Glomerular visceral epithelial cell (primary cell): ENCODE data around the gene NXN.
"Not testable (repeated sequence)": the region's sequence is repeated elsewhere in the genome, so short reads cannot be mapped to it uniquely, and the experiment has no call there.

ENCODE experiments used
- DNase-seq: peaks from one replicate; pipeline ENCODE4 v3.0.0-alpha.2; 2016; ENCODE audit errors: extremely low spot score

Gene NXN

DNA sequence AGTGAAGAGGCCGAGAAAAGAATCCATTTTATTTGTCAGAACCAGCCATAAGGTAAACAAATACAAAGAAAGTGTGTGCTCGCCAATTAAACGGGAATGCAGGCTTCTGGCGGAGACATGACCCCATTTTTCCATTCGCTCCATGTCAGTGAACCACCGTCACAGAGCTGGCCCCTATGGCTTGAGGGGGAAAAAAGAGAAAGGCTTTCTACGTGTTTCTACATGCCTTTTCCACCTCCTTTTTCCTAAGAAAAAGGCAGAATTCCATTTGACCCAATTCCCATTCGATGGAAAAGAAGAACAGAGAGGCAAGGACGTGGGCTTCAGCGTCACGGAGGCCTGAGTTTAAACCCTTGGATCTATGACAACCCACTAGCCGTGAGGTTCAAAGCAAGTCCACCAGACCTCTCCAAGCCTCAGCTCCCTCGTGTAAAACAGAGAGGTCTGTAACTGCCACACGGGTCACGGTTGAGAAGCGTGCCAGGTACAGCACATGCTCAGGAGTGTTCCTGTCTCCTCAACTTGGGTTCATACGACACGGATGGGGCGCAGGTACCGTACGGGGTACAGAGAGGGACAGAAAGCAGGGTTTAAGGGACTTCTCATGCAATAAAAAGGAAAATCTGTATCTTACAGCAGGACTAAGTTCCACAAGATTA, 91.9 kb downstream of the NXN start:
- DNase-seq: no peak

DNA sequence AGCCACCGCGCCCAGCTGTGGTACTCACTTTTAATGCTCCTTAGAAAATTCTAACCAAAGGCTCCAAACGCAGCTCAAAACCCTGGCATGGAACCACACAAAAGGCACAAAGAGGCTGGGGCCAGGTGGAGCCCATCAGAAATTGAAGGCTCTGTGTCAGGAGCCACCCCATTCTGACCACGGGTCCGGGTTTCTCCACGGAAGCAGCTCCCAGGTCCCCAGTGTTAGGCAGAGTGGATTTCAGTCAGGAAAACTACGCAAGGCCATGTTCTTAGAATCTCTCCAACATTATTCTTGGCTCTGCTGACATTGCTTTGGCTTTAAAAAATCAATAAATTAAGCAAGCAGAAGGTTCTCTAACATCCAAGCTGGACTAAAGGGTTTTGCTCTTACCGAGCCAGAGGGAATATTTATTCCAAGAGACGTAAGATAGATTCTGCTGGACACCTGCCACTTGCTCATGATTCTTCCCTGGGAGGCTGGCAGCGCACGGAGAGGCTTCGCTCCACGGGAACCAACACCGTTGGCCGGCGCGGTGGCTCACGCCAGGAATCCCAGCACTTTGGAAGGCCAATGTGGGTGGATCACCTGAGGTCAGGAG, 93.5 kb downstream of the NXN start:
- DNase-seq: no peak

DNA sequence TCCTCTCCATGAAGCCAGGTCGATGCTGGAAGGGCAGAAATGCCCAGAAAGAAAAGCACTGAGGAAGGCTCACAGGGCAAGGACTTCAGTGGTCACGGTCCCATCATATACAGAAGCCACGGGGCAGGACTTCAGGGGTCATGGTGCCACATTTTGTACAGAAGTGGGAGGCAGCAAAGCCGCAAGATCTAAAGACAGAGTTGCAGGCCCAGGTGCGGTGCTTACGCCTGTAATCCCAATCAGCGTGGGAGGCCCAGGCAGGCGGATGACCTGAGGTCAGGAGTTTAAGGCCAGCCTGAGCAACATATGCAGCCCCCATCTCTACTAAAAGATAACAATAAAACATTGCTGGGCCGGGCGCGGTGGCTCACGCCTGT, 96.0 kb downstream of the NXN start:
- DNase-seq: no peak

DNA sequence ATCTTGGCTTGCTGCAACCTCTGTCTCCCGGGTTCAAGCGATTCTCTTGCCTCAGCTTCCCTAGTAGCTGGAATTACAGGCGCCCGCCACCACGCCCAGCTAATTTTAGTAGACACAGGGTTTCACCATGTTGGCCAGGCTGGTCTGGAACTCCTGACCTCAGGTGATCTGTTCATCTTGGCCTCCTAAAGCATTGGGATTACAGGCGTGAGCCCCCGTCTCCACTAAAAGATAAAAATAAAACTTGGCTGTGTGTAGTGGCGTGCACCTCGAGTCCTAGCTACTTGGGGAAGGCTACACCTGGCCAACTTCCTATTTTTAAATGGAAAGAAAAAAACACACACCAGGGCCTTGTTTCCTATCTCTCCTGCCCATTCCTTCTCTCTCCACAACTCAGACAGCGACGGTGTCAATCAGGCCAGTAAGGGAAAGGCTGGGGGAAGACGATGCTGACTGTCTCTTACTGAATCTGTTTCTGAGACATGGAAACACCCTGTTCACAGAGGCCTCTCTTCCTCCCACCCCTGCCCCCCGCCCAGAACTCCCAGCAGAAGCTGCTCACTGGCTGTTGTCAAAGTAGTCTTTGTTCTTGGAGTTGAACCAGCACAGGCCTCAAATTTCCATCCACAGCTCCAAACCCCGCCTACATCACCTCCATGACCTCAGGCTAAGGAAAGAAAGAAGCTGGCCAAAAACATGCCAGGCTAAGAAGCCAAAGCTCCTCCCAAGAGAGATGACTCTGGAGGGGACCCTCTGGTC, 96.6 kb downstream of the NXN start:
- DNase-seq: no peak

DNA sequence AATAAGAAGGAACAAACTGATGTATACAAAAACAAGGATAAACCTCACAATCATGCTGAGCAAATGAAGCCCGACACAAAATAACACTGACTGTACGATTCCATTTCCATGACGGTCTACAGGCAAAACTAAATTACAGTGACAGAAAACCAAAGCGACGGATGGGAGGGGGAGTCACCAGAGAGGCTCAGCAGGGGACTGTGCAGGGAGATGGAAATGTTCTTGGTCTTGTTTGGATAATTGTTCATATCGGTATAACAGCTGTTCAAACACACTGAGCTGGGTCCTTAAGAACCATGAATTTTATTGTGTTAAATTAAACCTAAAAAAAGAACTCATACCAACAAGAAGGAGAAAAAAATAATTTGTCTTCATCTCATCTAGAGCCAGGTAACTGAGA, 97.8 kb downstream of the NXN start:
- no peak for DNase-seq

DNA sequence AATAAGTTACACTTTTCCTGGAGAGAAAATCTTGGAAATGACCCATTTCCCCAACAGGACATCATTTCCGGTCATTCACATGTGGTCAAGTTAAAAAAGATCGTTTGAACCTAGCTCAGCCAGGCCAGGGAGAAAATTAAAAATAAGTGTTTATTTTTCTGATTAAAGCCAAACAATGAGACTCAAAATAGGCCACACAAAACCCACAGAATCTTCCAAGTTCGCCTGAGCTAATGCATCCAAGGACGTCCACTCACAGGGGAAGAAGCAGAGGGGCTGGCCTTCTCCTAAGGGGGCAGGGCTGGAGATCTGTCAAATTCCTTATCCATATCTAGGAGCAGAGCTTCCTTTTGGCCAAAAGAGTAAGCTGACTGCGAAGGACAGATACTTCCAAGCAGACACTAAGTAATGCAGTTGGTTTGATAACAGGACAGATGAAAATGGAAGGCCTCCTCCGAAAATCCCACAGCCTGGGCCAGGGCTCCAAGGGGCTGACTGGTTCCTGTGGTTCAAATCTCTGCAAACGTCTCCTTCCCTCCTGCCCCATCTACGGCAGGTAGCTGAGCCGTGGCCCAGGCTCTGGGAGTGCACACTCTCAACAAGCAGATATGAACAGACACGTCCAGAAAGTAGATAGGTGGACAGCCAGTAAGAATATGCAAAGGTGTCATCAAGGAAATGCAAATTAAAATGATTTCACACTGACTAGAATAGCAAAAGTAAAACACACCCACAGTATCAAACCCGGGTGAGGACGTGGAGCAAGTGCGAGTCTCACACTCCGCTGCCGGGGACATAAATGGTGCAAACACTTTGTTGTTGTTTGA, 98.9 kb downstream of the NXN start:
- DNase-seq: peak; percentile 41

DNA sequence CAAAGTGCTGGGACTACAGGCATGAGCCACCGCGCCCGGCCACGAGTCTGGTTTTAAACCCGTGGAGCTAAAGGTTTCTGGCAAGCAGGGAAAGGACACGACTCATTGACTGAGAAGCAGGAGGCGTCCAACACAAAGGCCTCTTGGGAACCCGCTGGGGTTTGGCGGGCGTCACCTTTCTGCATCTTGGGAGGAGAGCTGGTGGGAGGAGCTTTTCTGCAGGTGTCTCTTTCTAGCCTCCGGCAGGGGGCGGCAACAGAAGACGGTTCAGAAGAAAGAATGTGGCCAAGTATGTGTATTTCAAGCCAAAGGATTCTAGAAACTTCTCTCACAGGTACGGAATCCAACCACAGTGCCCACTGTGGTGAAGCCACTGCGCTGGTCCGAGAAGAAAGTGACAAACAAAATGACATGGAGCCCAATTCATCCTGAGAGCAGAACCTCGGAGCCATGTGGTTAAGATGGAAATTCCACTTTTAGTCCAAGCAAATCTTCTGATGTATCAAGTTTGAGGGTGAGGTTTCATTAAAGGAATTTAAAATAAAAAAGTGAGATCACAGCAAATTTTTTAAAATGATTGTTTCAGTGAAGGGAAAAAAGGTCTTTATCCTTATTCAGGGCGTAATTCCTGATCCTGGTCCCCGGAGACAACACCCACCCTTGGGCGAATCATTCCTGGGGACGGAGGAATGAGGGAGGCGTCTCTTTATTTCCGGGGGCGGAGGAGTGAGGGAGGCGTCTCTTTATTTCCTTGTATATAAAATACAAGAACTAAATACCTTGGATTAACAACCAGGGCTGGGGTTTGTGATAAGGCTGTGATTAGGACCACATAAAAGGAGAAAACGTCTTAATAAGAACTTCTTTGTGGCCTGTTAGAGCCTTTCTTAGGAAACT, 99.8 kb downstream of the NXN start:
- DNase-seq: peak; percentile 98

DNA sequence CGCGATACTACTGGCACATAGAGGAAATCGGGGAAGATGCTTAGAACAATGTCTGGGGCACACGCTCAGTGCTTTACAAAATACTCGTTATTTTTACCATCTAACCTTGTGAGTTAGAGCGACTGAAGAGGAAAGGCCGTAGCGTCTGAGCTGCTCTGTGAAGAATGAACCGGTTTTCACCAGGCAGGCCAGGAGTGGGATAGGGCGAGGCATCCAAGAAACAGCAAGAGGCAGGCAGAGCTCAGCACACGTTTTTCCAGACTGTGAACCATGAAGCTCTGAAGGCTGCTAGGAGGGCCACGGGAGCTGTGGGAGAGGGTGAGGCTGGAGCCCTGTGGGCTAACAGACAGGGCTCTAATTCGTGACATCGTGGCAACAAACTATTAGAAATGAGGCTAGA, 101.9 kb downstream of the NXN start:
- DNase-seq: no peak

DNA sequence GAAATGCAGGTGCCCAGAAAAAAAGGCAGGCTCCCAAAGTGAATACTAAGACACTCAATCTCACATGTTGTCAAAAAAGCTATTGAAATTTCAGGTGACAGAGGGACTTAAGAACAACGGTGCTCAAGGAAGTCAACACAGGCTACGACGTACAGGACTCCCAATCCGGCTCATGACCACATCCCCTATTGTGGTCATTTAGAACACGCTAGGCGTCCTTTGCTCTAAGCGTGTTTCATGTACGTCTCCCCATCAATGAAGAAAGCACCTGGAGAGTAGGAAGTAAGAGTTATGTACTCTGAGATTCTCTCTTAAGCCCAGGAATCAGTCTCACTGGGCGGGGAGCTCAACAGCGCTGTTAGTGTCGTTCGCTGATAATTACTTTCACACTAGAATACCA, 103.3 kb downstream of the NXN start:
- no peak for DNase-seq

DNA sequence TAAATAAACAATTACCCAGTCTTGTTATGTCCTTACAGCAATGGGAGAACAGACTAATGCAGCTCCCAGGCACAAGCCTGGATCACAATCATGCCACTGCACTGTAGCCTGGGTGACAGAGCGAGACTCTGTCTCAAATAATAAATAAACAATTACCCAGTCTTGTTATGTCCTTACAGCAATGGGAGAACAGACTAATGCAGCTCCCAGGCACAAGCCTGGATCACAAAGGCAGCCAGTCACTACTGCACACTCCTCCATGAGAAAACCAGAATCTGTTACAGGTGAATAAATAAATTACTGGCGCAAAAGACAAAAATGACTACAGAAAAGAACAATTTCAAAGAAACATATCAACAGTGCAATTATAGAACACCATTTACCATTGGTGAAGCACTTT, 105.0 kb downstream of the NXN start:
- DNase-seq: not testable (repeated sequence)

DNA sequence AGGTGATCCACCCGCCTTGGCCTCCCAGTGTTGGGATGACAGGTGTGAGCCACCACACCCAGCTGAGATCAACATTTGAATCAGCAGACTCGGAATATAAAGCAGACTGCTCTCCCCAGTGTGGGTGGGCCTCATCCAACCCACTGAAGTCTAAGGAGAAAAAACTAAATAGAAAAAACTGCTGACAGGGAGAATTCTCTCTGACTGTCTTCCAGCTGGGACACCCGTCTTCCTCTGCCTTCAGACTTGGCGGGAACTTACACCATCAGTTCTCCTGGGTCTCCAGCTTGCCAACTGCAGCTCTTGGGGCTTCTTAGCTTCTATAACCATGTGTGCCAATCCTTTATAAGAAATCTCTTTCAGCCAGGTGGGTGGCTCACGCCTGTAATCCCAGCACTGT, 106.7 kb downstream of the NXN start:
- DNase-seq: no peak

DNA sequence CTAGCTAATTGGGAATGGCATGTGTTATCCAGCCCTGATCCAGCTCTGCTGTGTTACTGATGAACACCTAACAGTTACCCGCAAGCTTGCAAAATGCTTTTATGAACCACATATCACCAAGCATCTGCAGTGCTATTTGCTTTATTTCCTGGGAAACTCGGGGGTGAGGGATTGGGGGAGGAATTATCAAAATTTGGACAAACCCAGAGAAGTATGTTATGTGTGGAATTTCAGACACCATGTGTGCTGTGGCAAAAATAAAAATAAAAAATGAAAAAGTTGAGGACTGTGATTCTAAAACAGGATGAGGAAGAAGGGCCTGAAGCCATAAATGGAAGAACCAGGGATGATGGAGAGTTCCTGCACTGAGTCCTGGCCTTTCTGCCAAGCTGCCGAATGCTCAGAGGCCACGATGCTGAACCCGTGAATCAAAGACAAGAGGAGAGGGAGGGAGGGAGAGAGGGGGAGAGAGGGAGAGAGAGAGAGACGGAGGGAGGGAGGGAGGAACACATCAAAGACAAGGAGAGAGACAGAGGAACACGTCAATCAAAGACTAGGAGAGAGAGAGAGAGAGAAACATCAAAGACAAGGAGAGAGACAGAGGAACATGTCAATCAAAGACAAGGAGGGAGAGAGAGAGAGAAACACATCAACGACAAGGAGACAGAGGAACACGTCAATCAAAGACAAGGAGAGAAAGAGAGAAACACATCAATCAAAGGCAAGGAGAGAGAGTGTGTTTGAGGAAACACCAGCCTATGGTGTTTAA, 107.6 kb downstream of the NXN start:
- DNase-seq: no peak

DNA sequence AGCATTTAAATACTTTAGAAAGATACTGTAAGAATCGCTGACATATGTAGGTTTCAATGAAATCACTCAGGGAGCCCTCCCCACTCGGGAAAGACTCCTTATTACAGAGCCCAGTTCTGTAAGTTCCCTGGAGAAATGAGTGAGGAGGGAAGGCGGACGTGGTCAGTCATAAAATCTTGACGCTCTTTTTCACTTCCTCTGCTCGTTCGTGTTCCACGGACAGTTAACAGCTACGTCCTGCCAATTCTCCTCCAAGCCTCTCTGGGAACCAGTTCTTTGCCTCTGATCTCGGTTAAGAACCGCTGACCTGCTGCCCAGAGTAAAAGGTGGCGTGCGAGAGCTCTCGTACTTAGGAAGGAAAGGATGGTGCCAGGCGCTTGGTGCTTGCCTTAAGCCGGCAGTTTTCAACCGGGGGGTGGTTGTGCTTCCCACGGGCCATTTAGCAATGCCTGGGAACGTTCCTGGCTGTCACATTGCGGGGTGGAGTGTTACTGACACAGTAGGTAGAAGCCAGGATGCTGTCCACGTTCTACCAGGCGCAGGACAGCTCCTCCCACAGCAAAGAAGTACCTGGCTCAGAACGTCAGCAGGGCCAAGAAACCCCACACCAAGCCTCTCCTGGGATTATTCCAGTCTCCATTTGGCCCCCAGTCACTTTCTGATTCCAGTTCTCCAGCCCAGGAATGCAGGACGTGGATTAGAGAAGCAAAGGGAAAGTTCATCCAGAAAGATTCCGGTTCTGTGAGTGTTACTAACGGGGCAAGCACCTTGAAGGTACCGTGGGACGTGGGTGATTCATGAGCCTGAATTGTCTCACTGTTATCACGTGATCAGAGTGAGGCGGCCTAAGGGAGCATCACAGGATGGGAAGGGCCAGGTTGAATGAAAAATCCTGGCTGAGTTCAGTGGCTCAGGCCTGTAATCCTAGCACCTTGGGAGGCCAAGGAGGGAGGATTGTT, 109.7 kb downstream of the NXN start:
- peak; percentile 91 for DNase-seq

DNA sequence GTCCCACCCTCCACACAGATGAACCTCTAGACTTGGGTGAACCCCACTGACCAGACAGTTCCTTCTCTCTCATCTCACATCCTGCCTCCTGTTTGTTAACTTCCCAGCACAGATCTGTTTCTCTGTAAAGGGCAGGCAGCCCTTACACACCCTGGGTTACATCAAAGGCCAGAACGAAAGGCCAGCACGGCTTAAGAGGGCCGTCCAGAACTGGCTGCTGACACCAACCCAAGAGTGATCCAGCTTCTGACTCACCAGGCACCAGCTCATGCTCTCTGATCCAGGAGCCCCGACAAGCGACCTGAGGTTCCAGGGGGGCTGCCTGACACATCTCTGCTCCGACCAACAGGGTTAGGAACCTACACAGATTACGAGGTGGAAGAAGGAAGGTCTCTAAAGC, 110.5 kb downstream of the NXN start:
- DNase-seq: peak; percentile 77

DNA sequence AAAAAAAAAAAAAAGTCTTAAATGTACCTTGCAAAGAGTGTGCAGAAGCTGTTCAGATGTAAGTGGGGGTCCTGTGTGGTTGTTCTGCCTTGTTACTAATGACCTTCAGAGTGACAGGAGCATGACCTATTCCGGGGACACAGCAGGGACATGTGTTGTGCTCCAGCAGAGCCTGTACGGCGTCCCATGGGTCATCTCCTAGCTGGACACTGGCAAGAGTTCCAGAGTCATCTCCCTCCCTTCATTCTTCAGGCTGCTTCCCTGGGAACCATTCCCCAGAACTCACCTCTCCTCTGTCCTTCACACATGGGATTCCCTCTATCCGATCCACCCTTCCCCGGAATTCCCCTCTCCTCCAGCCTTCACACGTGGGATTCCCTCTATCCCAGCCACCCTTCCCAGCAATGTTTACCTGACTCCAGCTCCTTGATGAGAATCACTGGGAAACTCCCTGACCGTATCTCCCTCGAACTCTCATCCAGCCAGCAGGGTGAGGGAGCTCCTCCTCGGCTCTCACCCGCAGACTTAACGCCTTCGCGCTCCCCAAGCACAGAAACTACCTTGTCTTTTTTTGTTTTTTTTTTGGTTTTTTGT, 111.6 kb downstream of the NXN start:
- peak; percentile 56 for DNase-seq

DNA sequence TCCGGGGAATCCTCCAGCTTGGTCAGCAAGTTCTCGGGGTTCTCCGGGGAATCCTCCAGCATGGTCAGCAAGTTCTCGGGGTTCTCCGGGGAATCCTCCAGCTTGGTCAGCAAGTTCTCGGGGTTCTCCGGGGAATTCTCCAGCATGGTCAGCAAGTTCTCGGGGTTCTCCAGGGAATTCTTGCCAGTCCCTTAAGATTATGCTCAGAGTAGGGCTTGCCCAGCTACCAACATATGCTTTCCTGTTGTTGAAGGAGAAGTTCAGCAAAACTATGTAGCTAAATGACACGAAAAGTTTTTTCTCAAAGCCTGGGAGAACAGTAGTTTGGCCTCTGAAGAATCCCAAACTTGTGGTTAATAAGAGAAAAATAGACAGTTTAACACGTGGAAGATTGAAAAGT, 112.3 kb downstream of the NXN start:
- DNase-seq: not testable (repeated sequence)

DNA sequence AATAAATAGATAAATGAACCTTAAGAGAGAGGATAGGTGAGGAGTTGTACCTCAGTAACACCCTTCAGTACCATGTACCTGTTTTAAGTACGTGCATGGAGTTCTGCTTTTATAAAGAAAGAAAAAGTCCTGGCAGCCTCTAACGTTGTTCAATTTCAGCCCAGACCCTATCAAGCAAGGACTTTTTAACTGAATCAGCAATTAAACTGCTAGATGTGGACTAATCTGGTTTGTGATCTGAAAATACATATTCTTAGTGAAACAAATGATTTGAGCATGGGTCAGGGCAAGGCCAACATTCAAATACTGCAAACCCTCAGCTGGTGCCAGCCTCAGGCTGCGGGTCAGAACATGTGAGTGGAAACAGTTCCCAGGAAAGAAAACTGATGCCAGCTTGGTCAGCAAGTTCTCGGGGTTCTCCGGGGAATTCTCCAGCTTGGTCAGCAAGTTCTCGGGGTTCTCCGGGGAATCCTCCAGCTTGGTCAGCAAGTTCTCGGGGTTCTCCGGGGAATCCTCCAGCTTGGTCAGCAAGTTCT, 112.9 kb downstream of the NXN start:
- no peak for DNase-seq

DNA sequence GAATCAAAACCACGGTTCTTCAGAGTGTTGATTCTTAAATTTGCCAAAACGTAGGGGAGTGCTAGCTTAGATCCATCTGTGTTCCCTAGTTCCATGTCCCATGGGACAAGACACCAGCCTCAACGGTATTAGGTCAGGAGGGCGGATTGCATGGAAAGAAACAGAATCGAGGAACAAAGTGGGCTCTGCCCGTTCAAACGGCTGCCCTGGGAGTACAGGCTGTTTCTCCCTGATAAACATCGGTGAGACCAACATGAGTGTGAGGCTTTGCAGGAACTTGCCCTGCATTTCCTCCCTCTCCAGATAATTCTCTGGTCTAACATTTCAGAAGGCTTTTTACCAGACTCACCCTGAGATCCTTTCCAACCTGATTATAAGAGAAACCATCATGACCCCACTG, 115.3 kb downstream of the NXN start:
- no peak for DNase-seq

DNA sequence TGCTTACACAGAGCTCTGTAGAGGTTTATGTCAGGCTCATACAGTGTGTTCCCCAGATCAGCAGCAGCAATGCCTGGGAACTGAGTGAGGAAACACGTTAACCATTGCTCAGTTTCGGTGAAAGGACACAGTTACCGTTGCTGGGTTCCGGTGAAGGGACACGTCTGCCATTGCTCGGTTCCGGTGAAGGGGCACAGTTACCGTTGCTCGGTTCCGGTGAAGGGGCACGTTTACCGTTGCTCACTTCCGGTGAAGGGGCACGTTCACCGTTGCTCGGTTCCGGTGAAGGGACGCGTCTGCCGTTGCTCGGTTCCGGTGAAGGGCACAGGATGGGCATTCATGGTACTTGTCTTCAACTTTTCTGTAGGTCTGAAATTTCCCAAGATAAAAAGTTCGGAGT, 115.7 kb downstream of the NXN start:
- no peak for DNase-seq
